Kidney capillary endothelial cell (primary cell): ENCODE results near the gene RNF126.
"Not testable (repeated sequence)": the region's sequence is repeated elsewhere in the genome, so short reads cannot be mapped to it uniquely, and the experiment has no call there.

Source experiments
- DNase-seq: peaks from one replicate; pipeline ENCODE4 v3.0.0-alpha.2; 2018; ENCODE audit warnings: low spot score

RNF126 gene

GRCh38 chr19:685454-685931 is 22.5 kb upstream of the RNF126 start:
- DNase-seq, result no peak

GRCh38 chr19:682678-683320 is 19.8 kb upstream of the RNF126 start:
- DNase-seq, result no peak

GRCh38 chr19:681029-682019 is 18.3 kb upstream of the RNF126 start:
- no peak for DNase-seq

GRCh38 chr19:680287-681028 is 17.4 kb upstream of the RNF126 start:
- DNase-seq, result peak; percentile 93

- no peak for DNase-seq
Measured at GRCh38 chr19:679418-680286, 16.6 kb upstream of the RNF126 start.

- no peak for DNase-seq
Measured at GRCh38 chr19:678791-679388, 15.9 kb upstream of the RNF126 start.

- DNase-seq, result no peak
Measured at GRCh38 chr19:677601-678436, 14.8 kb upstream of the RNF126 start.

GRCh38 chr19:677201-677600 is 14.2 kb upstream of the RNF126 start:
- DNase-seq, result peak; percentile 66

GRCh38 chr19:676339-677105 is 13.5 kb upstream of the RNF126 start, which contains the start of gene FSTL3:
Gene FSTL3 (plus strand): TSS chr19:676392. CDS start chr19:676424, 32 bp downstream.
- DNase-seq, result no peak

GRCh38 chr19:676007-676338 is 13.0 kb upstream of the RNF126 start:
- no peak for DNase-seq

- no peak for DNase-seq
Measured at GRCh38 chr19:674282-675151, 11.5 kb upstream of the RNF126 start.

GRCh38 chr19:670609-671075 is 7.6 kb upstream of the RNF126 start:
- no peak for DNase-seq

GRCh38 chr19:668675-669434 is 5.8 kb upstream of the RNF126 start:
- not testable (repeated sequence) for DNase-seq

- DNase-seq, result not testable (repeated sequence)
Measured at GRCh38 chr19:666985-667573, 4.1 kb upstream of the RNF126 start.

GRCh38 chr19:664913-665443 is 2.0 kb upstream of the RNF126 start:
- DNase-seq, result peak; percentile 73

GRCh38 chr19:663682-664117 is 686 bp upstream of the RNF126 start:
- no peak for DNase-seq
